Duodenal mucosa (tissue), 2 donors: ENCODE measurements around the gene CASQ2.
A peak's percentile ranks its signal among the peaks of the same experiment; 100 is the strongest.

ENCODE experiments used
- H3K27ac ChIP-seq: one replicate; pipeline ENCODE4 v1.7.0; 2013; ENCODE audit warnings: low read depth, low read length
- H3K27me3 ChIP-seq, 2 donors: one replicate each; pipeline ENCODE4 v1.7.0; 2013; ENCODE audit warnings: low read length in 2 of 2, control low read depth in 1 of 2; ENCODE audit not compliant: insufficient read depth in 2 of 2, control insufficient read depth in 1 of 2
- H3K36me3 ChIP-seq, 2 donors: one replicate each; pipeline ENCODE4 v1.7.0; 2013; ENCODE audit warnings: low read length in 2 of 2, control low read depth in 1 of 2; ENCODE audit not compliant: insufficient read depth in 2 of 2, control insufficient read depth in 1 of 2
- H3K4me1 ChIP-seq, 2 donors: one replicate each; pipeline ENCODE4 v1.7.0; 2013; ENCODE audit warnings: low read length in 2 of 2, control low read depth in 1 of 2; ENCODE audit not compliant: insufficient read depth in 2 of 2, control insufficient read depth in 1 of 2
- H3K4me3 ChIP-seq, 2 donors: one replicate each; pipeline ENCODE4 v1.7.0; 2013; ENCODE audit warnings: low read length in 2 of 2, low read depth in 1 of 2
- H3K9ac ChIP-seq, 2 donors: one replicate each; pipeline ENCODE4 v1.7.0; 2013; ENCODE audit warnings: low read length in 2 of 2, low read depth in 1 of 2
- H3K9me3 ChIP-seq, 2 donors: one replicate each; pipeline ENCODE4 v1.7.0; 2013; ENCODE audit warnings: low read length in 2 of 2, control low read depth in 1 of 2; ENCODE audit not compliant: control insufficient read depth in 1 of 2

CASQ2 gene

GRCh38 chr1:115680730-115681111, 87.8 kb downstream of the CASQ2 start:
- H3K4me1 ChIP-seq: peaks cover 0 to 5% of the 10 kb centered on the region in 2 donors
- no peaks in the 10 kb centered on the region for H3K27me3 ChIP-seq
- H3K4me3 ChIP-seq: no peak overlapping the region
- no peak overlapping the region for H3K27ac ChIP-seq
- no peaks in the 10 kb centered on the region for H3K9me3 ChIP-seq
- peaks cover 9 to 29% of the 10 kb centered on the region in 2 donors for H3K36me3 ChIP-seq
- no peak overlapping the region for H3K9ac ChIP-seq

GRCh38 chr1:115679141-115679611, 89.3 kb downstream of the CASQ2 start:
- Histone ChIP-seq H3K9ac (no peak overlapping the region), H3K9me3 (no peaks in the 10 kb centered on the region), H3K36me3 (peaks cover 4 to 13% of the 10 kb centered on the region in 2 donors), H3K4me1 (peaks cover 0 to 5% of the 10 kb centered on the region in 2 donors), H3K4me3 (no peak overlapping the region), H3K27ac (no peak overlapping the region), H3K27me3 (no peaks in the 10 kb centered on the region)

- H3K27ac ChIP-seq: no peak overlapping the region
- no peaks in the 10 kb centered on the region for H3K9me3 ChIP-seq
- no peaks in the 10 kb centered on the region for H3K27me3 ChIP-seq
- peaks cover 4 to 8% of the 10 kb centered on the region in 2 donors for H3K36me3 ChIP-seq
- peaks cover 0 to 5% of the 10 kb centered on the region in 2 donors for H3K4me1 ChIP-seq
- no peak overlapping the region for H3K4me3 ChIP-seq
- no peak overlapping the region for H3K9ac ChIP-seq
These were observed 90.4 kb downstream of the CASQ2 start for GRCh38 chr1:115678141-115678540.

- Histone ChIP-seq H3K4me3 (no peak overlapping the region), H3K4me1 (peaks cover 0 to 5% of the 10 kb centered on the region in 2 donors), H3K27me3 (no peaks in the 10 kb centered on the region), H3K9ac (no peak overlapping the region), H3K9me3 (no peaks in the 10 kb centered on the region), H3K36me3 (peaks cover 4% of the 10 kb centered on the region in 2 donors), H3K27ac (no peak overlapping the region)
These were observed 90.9 kb downstream of the CASQ2 start for GRCh38 chr1:115677565-115677964.

- H3K4me1 ChIP-seq: peaks cover 0 to 5% of the 10 kb centered on the region in 2 donors
- H3K27ac ChIP-seq: no peak overlapping the region
These were observed 91.3 kb downstream of the CASQ2 start for GRCh38 chr1:115677182-115677555.

GRCh38 chr1:115676498-115677181, 91.9 kb downstream of the CASQ2 start:
- H3K36me3 ChIP-seq: peaks cover 0 to 4% of the 10 kb centered on the region in 2 donors
- H3K27me3 ChIP-seq: no peaks in the 10 kb centered on the region
- no peak overlapping the region for H3K4me3 ChIP-seq
- H3K9me3 ChIP-seq: no peaks in the 10 kb centered on the region
- no peak overlapping the region for H3K27ac ChIP-seq
- H3K9ac ChIP-seq: no peak overlapping the region
- H3K4me1 ChIP-seq: peaks cover 0 to 8% of the 10 kb centered on the region in 2 donors

More at GRCh38 chr1:115677182-115677555, 91.3 kb downstream of the CASQ2 start:
- H3K9me3 ChIP-seq: no peaks in the 10 kb centered on the region
- H3K9ac ChIP-seq: no peak overlapping the region
- peaks cover under 1 to 4% of the 10 kb centered on the region in 2 donors for H3K36me3 ChIP-seq
- H3K4me3 ChIP-seq: no peak overlapping the region
- H3K27me3 ChIP-seq: no peaks in the 10 kb centered on the region

GRCh38 chr1:115672224-115673009, 96.1 kb downstream of the CASQ2 start:
- H3K36me3 ChIP-seq: peaks cover 0 to 8% of the 10 kb centered on the region in 2 donors
- no peak overlapping the region for H3K27ac ChIP-seq
- H3K27me3 ChIP-seq: no peaks in the 10 kb centered on the region
- no peak overlapping the region for H3K4me3 ChIP-seq
- peaks cover 17 to 25% of the 10 kb centered on the region in 2 donors for H3K4me1 ChIP-seq
- no peak overlapping the region for H3K9ac ChIP-seq
- no peaks in the 10 kb centered on the region for H3K9me3 ChIP-seq

GRCh38 chr1:115671176-115671934, 97.2 kb downstream of the CASQ2 start:
- Histone ChIP-seq H3K4me1 (peaks cover 17 to 25% of the 10 kb centered on the region in 2 donors), H3K4me3 (no peak overlapping the region), H3K27ac (no peak overlapping the region), H3K9me3 (no peaks in the 10 kb centered on the region), H3K36me3 (peaks cover 0 to 11% of the 10 kb centered on the region in 2 donors), H3K27me3 (no peaks in the 10 kb centered on the region), H3K9ac (peak overlapping the region; percentile 11 to 22)

- H3K4me3 ChIP-seq: no peak overlapping the region
- peaks cover 0 to 15% of the 10 kb centered on the region in 2 donors for H3K36me3 ChIP-seq
- no peaks in the 10 kb centered on the region for H3K9me3 ChIP-seq
- no peaks in the 10 kb centered on the region for H3K27me3 ChIP-seq
- peak overlapping the region in 1 of 2 donors; percentile 11 for H3K9ac ChIP-seq
- peaks cover 17 to 21% of the 10 kb centered on the region in 2 donors for H3K4me1 ChIP-seq
- H3K27ac ChIP-seq: no peak overlapping the region
These were observed 97.9 kb downstream of the CASQ2 start for GRCh38 chr1:115670476-115671175.
